Fibroblast of the conjunctiva (primary cell): ENCODE measurements around the gene SGCE.

Experiments
- DNase-seq: peaks from one replicate; pipeline ENCODE4 v3.0.0-alpha.2; 2010; ENCODE audit warnings: low read depth

The SGCE gene

GRCh38 chr7:94658826-94659225 lies 2.9 kb upstream of the SGCE start:
- no peak for DNase-seq

GRCh38 chr7:94657771-94658693 lies 2.1 kb upstream of the SGCE start:
- DNase-seq, result peak; percentile 90

GRCh38 chr7:94656925-94657731 lies 1.2 kb upstream of the SGCE start:
- no peak for DNase-seq

- no peak for DNase-seq
Observed at GRCh38 chr7:94656658-94656924, 658 bp upstream of the SGCE start.

GRCh38 chr7:94655126-94655847 lies 646 bp downstream of the SGCE start:
- peak; percentile 51 for DNase-seq

- no peak for DNase-seq
Observed at GRCh38 chr7:94654783-94655125, 1.2 kb downstream of the SGCE start.

- no peak for DNase-seq
Observed at GRCh38 chr7:94650147-94651051, 5.5 kb downstream of the SGCE start.

- no peak for DNase-seq
Observed at GRCh38 chr7:94649450-94649849, 6.5 kb downstream of the SGCE start.

GRCh38 chr7:94648731-94649130 lies 7.2 kb downstream of the SGCE start:
- no peak for DNase-seq

- DNase-seq, result no peak
Observed at GRCh38 chr7:94647295-94647694, 8.6 kb downstream of the SGCE start.

- no peak for DNase-seq
Observed at GRCh38 chr7:94643771-94644545, 12.0 kb downstream of the SGCE start.

GRCh38 chr7:94642838-94643653 lies 12.9 kb downstream of the SGCE start:
- no peak for DNase-seq

- DNase-seq, result no peak
Observed at GRCh38 chr7:94639384-94639783, 16.5 kb downstream of the SGCE start.

GRCh38 chr7:94635687-94636086 lies 20.2 kb downstream of the SGCE start:
- DNase-seq, result no peak

- no peak for DNase-seq
Observed at GRCh38 chr7:94634502-94634901, 21.4 kb downstream of the SGCE start.

- no peak for DNase-seq
Observed at GRCh38 chr7:94633687-94634086, 22.2 kb downstream of the SGCE start.

- DNase-seq, result no peak
Observed at GRCh38 chr7:94633014-94633341, 23.0 kb downstream of the SGCE start.

GRCh38 chr7:94632338-94633013 lies 23.5 kb downstream of the SGCE start:
- DNase-seq, result peak; percentile 85

GRCh38 chr7:94630855-94631254 lies 25.1 kb downstream of the SGCE start:
- DNase-seq, result no peak

GRCh38 chr7:94623820-94624219 lies 32.1 kb downstream of the SGCE start:
- no peak for DNase-seq
